ENCODE measurements around the gene TMC5. TPM values are rescaled to one million over a fixed set of nuclear protein-coding genes. Genes with fewer than 3 reads are reported as not detected.

Gene TMC5
- total RNA-seq, 1 experiment from 2014 or later, result 15.7 TPM

GRCh38 chr16:19503461-19504075 lies 85.9 kb downstream of the TMC5 start:
- CTCF ChIA-PET, result interaction anchor here (1.2 to 2.8 kb wide), 13 partner anchors 10 to 417 kb away, joined by 4 to 18 read pairs (median 9); partner anchors contain the start of gene TMC5
- H3K79me2 ChIP-seq (ENCODE audit: insufficient read depth, low read length), result no peaks in the 10 kb centered on the region
- ATAC-seq (no peak), DNase-seq (ENCODE audit: low read depth, low spot score) (no peak)
- peaks cover 15 to 33% of the 10 kb centered on the region in 2 experiments; a peak in 3 of 4 replicates for H3K36me3 ChIP-seq (ENCODE audit: control insufficient read depth in 1 of 2, insufficient read depth in 2 of 2, low read length in 2 of 2)
- no peak overlapping the region for H2AFZ ChIP-seq (ENCODE audit: low read depth, low read length, poor library complexity, severe bottlenecking)
- H3K4me1 ChIP-seq (ENCODE audit: control insufficient read depth in 1 of 2, insufficient read depth in 2 of 2, low read length in 2 of 2), result peaks cover 3 to 7% of the 10 kb centered on the region in 2 experiments; a peak in 2 of 4 replicates
- no peak overlapping the region for H3K4me2 ChIP-seq (ENCODE audit: low read length)
- H3K27me3 ChIP-seq (ENCODE audit: insufficient read depth, low read length), result no peaks in the 10 kb centered on the region
- RAD21 ChIA-PET (ENCODE audit: low non-redundant PET in 1 of 2, low total read pairs in 2 of 2, uncharacterized antibody in 2 of 2, unreplicated experiment in 2 of 2), result interaction anchor here in 1 of 2 experiments (1.2 to 1.3 kb wide), 2 partner anchors 86 to 418 kb away, joined by 3 read pairs; partner anchors contain the start of gene TMC5
- no peak overlapping the region for H3K4me3 ChIP-seq (replicated peaks in 1 of 2; ENCODE audit: low read depth in 1 of 2, low read length in 2 of 2)
- no peak overlapping the region for H3K27ac ChIP-seq (ENCODE audit: low read depth, low read length)
- no peaks in the 10 kb centered on the region for H3K9me2 ChIP-seq (ENCODE audit: insufficient read depth)
- POLR2A ChIA-PET, result no interaction called here
- BruUV-seq (replicated peaks), result no TSS peak
- H3K9me3 ChIP-seq (ENCODE audit: control insufficient read depth in 1 of 2, insufficient read depth in 1 of 2, low read depth in 1 of 2, low read length in 2 of 2), result no peaks in the 10 kb centered on the region
- no peaks in the 10 kb centered on the region for H4K20me1 ChIP-seq (ENCODE audit: insufficient read depth)
- TF ChIP-seq CTCF (IDR thresholded peaks at IDR 0.05 in 2 of 3, conservative IDR thresholded peaks at IDR 0.05 in 1 of 3; ENCODE audit: borderline replicate concordance in 1 of 3, insufficient read depth in 1 of 3, low read depth in 2 of 3, low read length in 2 of 3) (no peak), POLR2A (IDR thresholded peaks at IDR 0.05; ENCODE audit: borderline replicate concordance, extremely low read depth, insufficient read depth, insufficient read length) (no peak), CEBPB (IDR thresholded peaks at IDR 0.05; ENCODE audit: low read depth) (no peak), YY1 (IDR thresholded peaks at IDR 0.05; ENCODE audit: extremely low read depth, insufficient replicate concordance, low read depth, low read length) (no peak), SP1 (IDR thresholded peaks at IDR 0.05; ENCODE audit: low read depth) (no peak), TCF7L2 (IDR thresholded peaks at IDR 0.05; ENCODE audit: borderline replicate concordance, extremely low read depth, insufficient read depth, insufficient read length) (no peak), ZFX (IDR thresholded peaks at IDR 0.05) (no peak), MAX (IDR thresholded peaks at IDR 0.05) (no peak), SRF (IDR thresholded peaks at IDR 0.05; ENCODE audit: low read depth) (no peak), RAD21 (IDR thresholded peaks at IDR 0.05; ENCODE audit: low read depth) (no peak), ELF1 (IDR thresholded peaks at IDR 0.05; ENCODE audit: borderline replicate concordance, low read depth) (no peak), JUND (IDR thresholded peaks at IDR 0.05) (no peak), CBX3 (IDR thresholded peaks at IDR 0.05; ENCODE audit: low read depth) (no peak), ZNF274 (IDR thresholded peaks at IDR 0.05; ENCODE audit: low read depth, low read length) (no peak), POLR2AphosphoS5 (IDR thresholded peaks at IDR 0.05; ENCODE audit: low read depth, low read length) (no peak), EZH2 (IDR thresholded peaks at IDR 0.05) (no peak)
- TF ChIP-seq, protein P1, sequence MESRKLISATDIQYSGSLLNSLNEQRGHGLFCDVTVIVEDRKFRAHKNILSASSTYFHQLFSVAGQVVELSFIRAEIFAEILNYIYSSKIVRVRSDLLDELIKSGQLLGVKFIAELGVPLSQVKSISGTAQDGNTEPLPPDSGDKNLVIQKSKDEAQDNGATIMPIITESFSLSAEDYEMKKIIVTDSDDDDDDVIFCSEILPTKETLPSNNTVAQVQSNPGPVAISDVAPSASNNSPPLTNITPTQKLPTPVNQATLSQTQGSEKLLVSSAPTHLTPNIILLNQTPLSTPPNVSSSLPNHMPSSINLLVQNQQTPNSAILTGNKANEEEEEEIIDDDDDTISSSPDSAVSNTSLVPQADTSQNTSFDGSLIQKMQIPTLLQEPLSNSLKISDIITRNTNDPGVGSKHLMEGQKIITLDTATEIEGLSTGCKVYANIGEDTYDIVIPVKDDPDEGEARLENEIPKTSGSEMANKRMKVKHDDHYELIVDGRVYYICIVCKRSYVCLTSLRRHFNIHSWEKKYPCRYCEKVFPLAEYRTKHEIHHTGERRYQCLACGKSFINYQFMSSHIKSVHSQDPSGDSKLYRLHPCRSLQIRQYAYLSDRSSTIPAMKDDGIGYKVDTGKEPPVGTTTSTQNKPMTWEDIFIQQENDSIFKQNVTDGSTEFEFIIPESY (IDR thresholded peaks at IDR 0.05; ENCODE audit: extremely low read depth, insufficient replicate concordance, low read length), result no peak
- intact Hi-C loops (cut with micrococcal nuclease), result loop anchor here (2.0 to 5.0 kb wide), 2 partner anchors 336 to 417 kb away; partner anchors contain the start of gene SYT17
- no peak overlapping the region for H3K9ac ChIP-seq (ENCODE audit: low read length)
